WTC11 (cell line): Measurements from ENCODE around the gene HMCN1. TPM values are rescaled to one million over a fixed set of nuclear protein-coding genes. Genes with fewer than 3 reads are reported as not detected.

Experiments
- ATAC-seq: fragments of 200-7000 bp; cut with Tn5 transposase; 2 replicates; pipeline ENCODE4 v1.10.0; 2021; ENCODE audit warnings: mild to moderate bottlenecking, moderate library complexity
- CTCF ChIA-PET: fragments of 300-600 bp; sonication (Branson Sonifier 250); formaldehyde crosslinking; loops from one replicate; lab custom pipeline; 2021; ENCODE audit warnings: antibody characterized with exemption; lab: Charles Lee
- POLR2A ChIA-PET: fragments of 350-600 bp; sonication (Branson Sonifier 250); formaldehyde crosslinking; loops from one replicate; lab custom pipeline; 2021; ENCODE audit warnings: antibody characterized with exemption; lab: Charles Lee
- DNase-seq: peaks from one replicate; pipeline ENCODE4 v3.0.0; 2021; ENCODE audit warnings: low spot score
- H3K27ac Mint-ChIP-seq: 2 replicates; pipeline ENCODE4 v1.8.0; 2021; ENCODE audit warnings: mixed read lengths
- H3K27me3 Mint-ChIP-seq: 2 replicates; pipeline ENCODE4 v1.8.0; 2021; ENCODE audit warnings: low read depth, mild to moderate bottlenecking, moderate library complexity, mixed read lengths
- H3K36me3 Mint-ChIP-seq: 2 replicates; pipeline ENCODE4 v1.8.0; 2021; ENCODE audit warnings: mixed read lengths
- H3K4me1 Mint-ChIP-seq: 2 replicates; pipeline ENCODE4 v1.8.0; 2022; ENCODE audit warnings: mixed read lengths
- H3K4me3 Mint-ChIP-seq: 2 replicates; pipeline ENCODE4 v1.8.0; 2021; ENCODE audit warnings: mild to moderate bottlenecking, moderate library complexity, mixed read lengths
- H3K9me3 Mint-ChIP-seq: 2 replicates; pipeline ENCODE4 v1.8.0; 2021; ENCODE audit warnings: mixed read lengths
- ARID4B ChIP-seq: sonication (generic); formaldehyde crosslinking; IDR thresholded peaks from 2 replicates; pipeline ENCODE4 v1.8.0; 2023; ENCODE audit warnings: missing genetic modification reagents, mild to moderate bottlenecking, borderline replicate concordance
- ATF6 ChIP-seq: sonication (generic); formaldehyde crosslinking; IDR thresholded peaks from 2 replicates; pipeline ENCODE4 v1.8.1; 2023; ENCODE audit warnings: mild to moderate bottlenecking, missing genetic modification reagents
- CDX4 ChIP-seq: fragments of 250-450 bp; sonication (Bioruptor Pico); IDR thresholded peaks from 2 replicates; pipeline ENCODE4 v1.9.0; 2021; ENCODE audit warnings: moderate library complexity, mild to moderate bottlenecking, inconsistent platforms, borderline replicate concordance
- E2F1 ChIP-seq: sonication (generic); formaldehyde crosslinking; IDR thresholded peaks from 2 replicates; pipeline ENCODE4 v1.8.0; 2022; ENCODE audit warnings: mild to moderate bottlenecking, missing genetic modification reagents
- ELF4 ChIP-seq: sonication (generic); formaldehyde crosslinking; IDR thresholded peaks from 2 replicates; pipeline ENCODE4 v1.8.1; 2022; ENCODE audit warnings: low read depth, mild to moderate bottlenecking, moderate library complexity, missing genetic modification reagents
- ERG ChIP-seq: fragments of 250-450 bp; sonication (Bioruptor Pico); IDR thresholded peaks from 2 replicates; pipeline ENCODE4 v1.8.0; 2021; ENCODE audit warnings: mild to moderate bottlenecking
- ETV6 ChIP-seq: sonication (generic); formaldehyde crosslinking; IDR thresholded peaks from 2 replicates; pipeline ENCODE4 v1.8.1; 2022; ENCODE audit warnings: mild to moderate bottlenecking, missing genetic modification reagents
- FOXP1 ChIP-seq: sonication (generic); formaldehyde crosslinking; IDR thresholded peaks from 2 replicates; pipeline ENCODE4 v1.8.0; 2022; ENCODE audit warnings: missing genetic modification reagents, mild to moderate bottlenecking, moderate library complexity, borderline replicate concordance
- HMGA2 ChIP-seq: fragments of 250-450 bp; sonication (Bioruptor Pico); IDR thresholded peaks from 2 replicates; pipeline ENCODE4 v1.4.0; 2021; ENCODE audit warnings: mild to moderate bottlenecking, moderate library complexity
- NFE2L1 ChIP-seq: sonication (generic); formaldehyde crosslinking; IDR thresholded peaks from 2 replicates; pipeline ENCODE4 v1.8.1; 2023; ENCODE audit warnings: missing genetic modification reagents
- NR1H2 ChIP-seq: sonication (generic); formaldehyde crosslinking; IDR thresholded peaks from 2 replicates; pipeline ENCODE4 v1.9.0; 2021; ENCODE audit warnings: mild to moderate bottlenecking, moderate library complexity, missing genetic modification reagents
- OVOL2 ChIP-seq: fragments of 250-450 bp; sonication (Bioruptor Pico); IDR thresholded peaks from 2 replicates; pipeline ENCODE4 v1.9.0; 2021; ENCODE audit warnings: mild to moderate bottlenecking, borderline replicate concordance
- PRDM15 ChIP-seq: sonication (generic); formaldehyde crosslinking; IDR thresholded peaks from 2 replicates; pipeline ENCODE4 v1.8.0; 2022; ENCODE audit warnings: missing genetic modification reagents
- SOX15 ChIP-seq: fragments of 250-450 bp; sonication (Bioruptor Pico); IDR thresholded peaks from 2 replicates; pipeline ENCODE4 v1.9.0; 2021; ENCODE audit warnings: mild to moderate bottlenecking
- SP1 ChIP-seq: sonication (generic); formaldehyde crosslinking; conservative IDR thresholded peaks from 2 replicates; pipeline ENCODE4 v1.8.1; 2022; ENCODE audit warnings: missing genetic modification reagents
- TCF7 ChIP-seq: sonication (generic); formaldehyde crosslinking; IDR thresholded peaks from 2 replicates; pipeline ENCODE4 v1.8.0; 2022; ENCODE audit warnings: mild to moderate bottlenecking, low read depth, missing genetic modification reagents, moderate library complexity
- TP53 ChIP-seq: sonication (generic); formaldehyde crosslinking; IDR thresholded peaks from 2 replicates; pipeline ENCODE4 v1.8.1; 2023; ENCODE audit warnings: mild to moderate bottlenecking, missing genetic modification reagents
- ZBTB21 ChIP-seq: sonication (generic); formaldehyde crosslinking; IDR thresholded peaks from 2 replicates; pipeline ENCODE4 v1.8.1; 2023; ENCODE audit warnings: mild to moderate bottlenecking, missing genetic modification reagents, borderline replicate concordance
- ZBTB43 ChIP-seq: sonication (generic); formaldehyde crosslinking; IDR thresholded peaks from 2 replicates; pipeline ENCODE4 v1.8.1; 2023; ENCODE audit warnings: mild to moderate bottlenecking, missing genetic modification reagents
- ZNF317 ChIP-seq: sonication (generic); formaldehyde crosslinking; IDR thresholded peaks from 2 replicates; pipeline ENCODE4 v1.8.1; 2023; ENCODE audit warnings: low read depth, mild to moderate bottlenecking, moderate library complexity, missing genetic modification reagents, borderline replicate concordance
- ZNF423 ChIP-seq: fragments of 250-450 bp; sonication (Bioruptor Pico); IDR thresholded peaks from 2 replicates; pipeline ENCODE4 v2.1.2; 2022; ENCODE audit warnings: mild to moderate bottlenecking, moderate library complexity
- total RNA-seq: library from RNA; stranded (reverse); gene quantifications from 3 replicates; pipeline ENCODE4 v1.2.3, GENCODE V29; 2021

HMCN1 gene
- total RNA-seq, 1 experiment from 2014 or later, result 5.6 TPM

- TF ChIP-seq PRDM15 (CRISPR knock-in tag) (no peak), NR1H2 (CRISPR knock-in tag) (no peak), ELF4 (CRISPR knock-in tag) (no peak), CDX4 (CRISPR knock-in tag) (no peak), ERG (CRISPR knock-in tag) (no peak), E2F1 (CRISPR knock-in tag) (no peak), ZBTB21 (no peak), ARID4B (CRISPR knock-in tag) (no peak), OVOL2 (CRISPR knock-in tag) (no peak), ZNF423 (no peak)
Measured at GRCh38 chr1:185920602-185921001, 186.4 kb downstream of the HMCN1 start (continued).

- H3K4me1 Mint-ChIP-seq, result peaks cover 33% of the 10 kb centered on the region
- ChIA-PET POLR2A (no interaction called here), CTCF (no interaction called here)
- no peak for TF ChIP-seq SOX15 (CRISPR knock-in tag)
- TF ChIP-seq FOXP1 (CRISPR knock-in tag), result no peak
- no peak for TF ChIP-seq ZNF423
- TF ChIP-seq CDX4 (CRISPR knock-in tag), result no peak
- TF ChIP-seq SP1 (CRISPR knock-in tag), result no peak
- no peak for TF ChIP-seq OVOL2 (CRISPR knock-in tag)
- no peak for TF ChIP-seq ZBTB43 (CRISPR knock-in tag)
- TF ChIP-seq ZNF317, result no peak
- no peak for TF ChIP-seq NFE2L1 (CRISPR knock-in tag)
- no peak for TF ChIP-seq ETV6 (CRISPR knock-in tag)
- TF ChIP-seq ATF6 (CRISPR knock-in tag), result no peak
- no peak for TF ChIP-seq HMGA2
- TF ChIP-seq TP53 (CRISPR knock-in tag), result no peak
- no peak for TF ChIP-seq TCF7 (CRISPR knock-in tag)
Measured at GRCh38 chr1:185921636-185922035, 187.4 kb downstream of the HMCN1 start.

More at GRCh38 chr1:185921636-185922035, 187.4 kb downstream of the HMCN1 start:
- Mint-ChIP-seq H3K4me3 (no peak overlapping the region), H3K36me3 (no peaks in the 10 kb centered on the region), H3K27ac (0 out of 2 replicates have a peak overlapping the region, but pooled peaks have one; percentile 20), H3K27me3 (no peaks in the 10 kb centered on the region), H3K9me3 (no peaks in the 10 kb centered on the region)
- DNase-seq (no peak), ATAC-seq (no peak)
